Measurements from ENCODE around the gene ASAP3. TPM values are rescaled to one million over a fixed set of nuclear protein-coding genes. Genes with fewer than 3 reads are reported as not detected.
"Not testable (repeated sequence)": the region's sequence is repeated elsewhere in the genome, so short reads cannot be mapped to it uniquely, and the experiment has no call there.

ASAP3 gene
- total and polyA plus RNA-seq, 4 donors = 33.3 to 60.6 (median 38.1) TPM

GRCh38 chr1:23384312-23385058, 99.5 kb downstream of the ASAP3 start:
- no peak for DNase-seq (ENCODE audit: low read depth in 4 of 6, low spot score in 6 of 6)
- peaks cover 2% of the 10 kb centered on the region for H3K36me3 ChIP-seq (ENCODE audit: control insufficient read depth, insufficient read depth, low read length)
- 100% methylated on average over 5 of the region's 11 CpGs for WGBS (ENCODE audit: insufficient coverage)
- no peak overlapping the region for H3K4me3 ChIP-seq (ENCODE audit: low read depth, low read length)
- no peaks in the 10 kb centered on the region for H3K4me1 ChIP-seq (ENCODE audit: control insufficient read depth, insufficient read depth, low read length)
- no peaks in the 10 kb centered on the region for H3K27me3 ChIP-seq (ENCODE audit: control insufficient read depth, insufficient read depth, low read length)
- no peak overlapping the region for H3K27ac ChIP-seq (ENCODE audit: low read depth, low read length)
- H3K9me3 ChIP-seq (ENCODE audit: control insufficient read depth, insufficient read depth, low read length) = no peaks in the 10 kb centered on the region

DNA sequence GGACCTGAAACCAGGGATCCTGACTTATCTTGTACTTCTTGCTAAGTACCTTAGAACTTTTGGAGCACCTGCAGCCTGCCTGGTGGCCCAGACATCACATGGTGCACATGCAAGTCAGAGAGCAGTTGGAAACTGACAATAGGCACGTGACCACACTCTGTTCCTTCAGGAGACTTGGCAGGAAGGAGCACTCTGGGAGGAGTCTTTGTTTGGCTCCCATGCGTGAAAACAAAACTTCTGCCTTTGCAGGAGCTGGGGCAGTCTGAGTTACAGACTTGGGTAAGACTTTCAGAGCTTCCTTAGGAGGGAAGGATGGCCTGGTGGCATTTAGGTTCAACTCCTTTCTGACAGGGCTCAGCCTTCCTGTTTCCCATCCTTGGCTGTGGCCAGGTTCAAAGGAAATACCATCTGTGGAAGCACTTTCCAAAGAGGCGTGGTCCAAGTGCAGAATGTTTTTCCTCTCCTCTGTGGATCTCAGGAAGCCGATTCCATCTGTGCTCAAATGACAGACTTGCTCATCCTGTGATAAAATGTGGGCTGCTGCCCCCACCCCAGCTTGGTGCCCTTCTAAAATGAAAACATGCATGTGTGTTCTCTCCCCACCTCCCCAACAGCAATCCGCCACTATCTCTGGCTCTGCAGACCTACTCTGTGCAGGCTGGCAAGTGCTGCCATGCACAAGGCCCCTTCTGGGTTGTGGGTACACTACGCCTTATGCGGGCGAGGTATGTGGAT, 100.2 kb downstream of the ASAP3 start:
- no peaks in the 10 kb centered on the region for H3K27me3 ChIP-seq (ENCODE audit: control insufficient read depth, insufficient read depth, low read length)
- no peak overlapping the region for H3K27ac ChIP-seq (ENCODE audit: low read depth, low read length)
- H3K9me3 ChIP-seq (ENCODE audit: control insufficient read depth, insufficient read depth, low read length) = no peaks in the 10 kb centered on the region
- no peak overlapping the region for H3K4me3 ChIP-seq (ENCODE audit: low read depth, low read length)
- H3K36me3 ChIP-seq (ENCODE audit: control insufficient read depth, insufficient read depth, low read length) = peaks cover 2% of the 10 kb centered on the region
- no peaks in the 10 kb centered on the region for H3K4me1 ChIP-seq (ENCODE audit: control insufficient read depth, insufficient read depth, low read length)
- DNase-seq (ENCODE audit: low read depth in 4 of 6, low spot score in 6 of 6) = peak in 1 of 6 donors; percentile 58
- 62% methylated on average over 4 of the region's 8 CpGs for WGBS (ENCODE audit: insufficient coverage)

- DNase-seq (ENCODE audit: low read depth in 4 of 6, low spot score in 6 of 6) = peak in 1 of 6 donors; percentile 14
- WGBS (ENCODE audit: insufficient coverage) = 83% methylated on average over 2 of the region's 5 CpGs
- H3K27ac ChIP-seq (ENCODE audit: low read depth, low read length) = no peak overlapping the region
- H3K36me3 ChIP-seq (ENCODE audit: control insufficient read depth, insufficient read depth, low read length) = no peaks in the 10 kb centered on the region
- peaks cover 12% of the 10 kb centered on the region for H3K4me1 ChIP-seq (ENCODE audit: control insufficient read depth, insufficient read depth, low read length)
- no peaks in the 10 kb centered on the region for H3K27me3 ChIP-seq (ENCODE audit: control insufficient read depth, insufficient read depth, low read length)
- no peaks in the 10 kb centered on the region for H3K9me3 ChIP-seq (ENCODE audit: control insufficient read depth, insufficient read depth, low read length)
- no peak overlapping the region for H3K4me3 ChIP-seq (ENCODE audit: low read depth, low read length)
Measured at GRCh38 chr1:23381233-23381885, 102.6 kb downstream of the ASAP3 start.

DNA sequence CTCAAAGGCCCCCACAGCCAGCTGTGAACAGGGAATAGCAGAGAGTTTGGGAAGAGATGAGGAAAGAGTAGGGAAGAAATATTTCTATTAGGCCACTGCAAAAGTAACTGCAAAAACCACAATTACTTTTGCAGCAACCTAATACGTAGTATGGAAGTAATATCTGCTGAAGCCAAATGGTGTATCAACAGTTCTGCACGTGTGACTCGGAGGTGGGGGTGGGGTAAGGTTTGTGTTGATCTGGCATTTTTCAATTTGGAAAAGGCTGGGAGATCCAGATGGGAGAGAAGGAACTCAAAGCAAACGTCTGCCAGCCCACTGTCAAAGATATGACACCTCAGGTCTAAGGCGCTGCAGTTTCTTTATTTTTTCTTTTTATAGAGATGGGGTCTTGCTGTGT, 103.3 kb downstream of the ASAP3 start:
- 68% methylated on average over 3 of the region's 5 CpGs for WGBS (ENCODE audit: insufficient coverage)
- H3K36me3 ChIP-seq (ENCODE audit: control insufficient read depth, insufficient read depth, low read length) = no peaks in the 10 kb centered on the region
- H3K27me3 ChIP-seq (ENCODE audit: control insufficient read depth, insufficient read depth, low read length) = no peaks in the 10 kb centered on the region
- H3K4me3 ChIP-seq (ENCODE audit: low read depth, low read length) = no peak overlapping the region
- DNase-seq (ENCODE audit: low read depth in 4 of 6, low spot score in 6 of 6) = peak in 1 of 6 donors; percentile 39
- no peak overlapping the region for H3K27ac ChIP-seq (ENCODE audit: low read depth, low read length)
- no peaks in the 10 kb centered on the region for H3K9me3 ChIP-seq (ENCODE audit: control insufficient read depth, insufficient read depth, low read length)
- peaks cover 12% of the 10 kb centered on the region for H3K4me1 ChIP-seq (ENCODE audit: control insufficient read depth, insufficient read depth, low read length)

GRCh38 chr1:23380236-23380635, 103.7 kb downstream of the ASAP3 start:
- H3K4me1 ChIP-seq (ENCODE audit: control insufficient read depth, insufficient read depth, low read length) = peaks cover 12% of the 10 kb centered on the region
- not testable (repeated sequence) for H3K9me3 ChIP-seq (ENCODE audit: control insufficient read depth, insufficient read depth, low read length); H3K27me3 ChIP-seq (ENCODE audit: control insufficient read depth, insufficient read depth, low read length); H3K36me3 ChIP-seq (ENCODE audit: control insufficient read depth, insufficient read depth, low read length); DNase-seq (ENCODE audit: low read depth in 4 of 6, low spot score in 6 of 6); H3K4me3 ChIP-seq (ENCODE audit: low read depth, low read length); H3K27ac ChIP-seq (ENCODE audit: low read depth, low read length)
- WGBS (ENCODE audit: insufficient coverage) = 53% methylated on average over 1 of the region's 4 CpGs

Other genes with a start within 250 kb of the ASAP3 start
- gene HNRNPR, start 139.9 kb downstream of the ASAP3 start, total RNA-seq = 100 to 1,000 TPM; 109 to 143 TPM
- 100 to 1,000 TPM; 191 to 204 TPM for gene HNRNPR, start 139.9 kb downstream of the ASAP3 start, polyA plus RNA-seq (ENCODE audit: insufficient read length in 2 of 2)
- gene ZNF436, start 114.3 kb downstream of the ASAP3 start, total RNA-seq = 10 to 100 TPM; 52.2 to 53.4 TPM
- gene ZNF436, start 114.3 kb downstream of the ASAP3 start, polyA plus RNA-seq (ENCODE audit: insufficient read length in 2 of 2) = 10 to 100 TPM; 33.6 to 38.5 TPM
- 10 to 100 TPM; 15.4 to 32.6 TPM for gene TCEA3, start 59.4 kb downstream of the ASAP3 start, total RNA-seq
- gene TCEA3, start 59.4 kb downstream of the ASAP3 start, polyA plus RNA-seq (ENCODE audit: insufficient read length in 2 of 2) = 10 to 100 TPM in 1 of 2 donors, 1 to 10 TPM in 1; 9.1 to 17.8 TPM
- 1 to 10 TPM; 3.7 to 5.8 TPM for gene E2F2, start 47.1 kb upstream of the ASAP3 start, total RNA-seq
- 1 to 10 TPM; 3.1 to 3.5 TPM for gene E2F2, start 47.1 kb upstream of the ASAP3 start, polyA plus RNA-seq (ENCODE audit: insufficient read length in 2 of 2)
- 100 to 1,000 TPM; 120 to 356 TPM for gene ID3, start 75.3 kb upstream of the ASAP3 start, total RNA-seq
- gene ID3, start 75.3 kb upstream of the ASAP3 start, polyA plus RNA-seq (ENCODE audit: insufficient read length in 2 of 2) = 100 to 1,000 TPM; 199 to 201 TPM
- 1,000 to 10,000 TPM in 1 of 2 donors, 100 to 1,000 TPM in 1; 655 to 1,704 TPM for gene RPL11, start 207.6 kb upstream of the ASAP3 start, total RNA-seq
- 1,000 to 10,000 TPM; 1,269 to 1,302 TPM for gene RPL11, start 207.6 kb upstream of the ASAP3 start, polyA plus RNA-seq (ENCODE audit: insufficient read length in 2 of 2)

Measured in spinal cord (tissue), 10 donors.